Epithelial cell of prostate (primary cell): ENCODE measurements around the gene SYNE1.
"Not testable (repeated sequence)": the region's sequence is repeated elsewhere in the genome, so short reads cannot be mapped to it uniquely, and the experiment has no call there.

Source experiments
- DNase-seq: peaks from one replicate; pipeline ENCODE4 v3.0.0-alpha.2; 2011; ENCODE audit warnings: low read depth, low spot score
- H3K27ac ChIP-seq: fragments of 450-650 bp; 2 replicates; pipeline ENCODE4 v1.5.1; 2017; ENCODE audit warnings: mild to moderate bottlenecking

Gene SYNE1

GRCh38 chr6:152441902-152442301, 195.3 kb downstream of the SYNE1 start:
- DNase-seq = no peak
- H3K27ac ChIP-seq = no peak overlapping the region

GRCh38 chr6:152435816-152436215, 201.3 kb downstream of the SYNE1 start:
- DNase-seq = no peak
- H3K27ac ChIP-seq = no peak overlapping the region

- DNase-seq = no peak
- H3K27ac ChIP-seq = no peak overlapping the region
Measured at GRCh38 chr6:152432758-152433157, 204.4 kb downstream of the SYNE1 start.

GRCh38 chr6:152428126-152428525, 209.0 kb downstream of the SYNE1 start:
- H3K27ac ChIP-seq = no peak overlapping the region
- DNase-seq = no peak

GRCh38 chr6:152426276-152426675, 210.9 kb downstream of the SYNE1 start:
- no peak overlapping the region for H3K27ac ChIP-seq
- no peak for DNase-seq

GRCh38 chr6:152423216-152424103, 213.7 kb downstream of the SYNE1 start:
- DNase-seq = no peak

GRCh38 chr6:152421496-152421895, 215.7 kb downstream of the SYNE1 start:
- H3K27ac ChIP-seq = not testable (repeated sequence)

More at GRCh38 chr6:152423216-152424103, 213.7 kb downstream of the SYNE1 start:
- H3K27ac ChIP-seq = no peak overlapping the region

GRCh38 chr6:152420696-152421095, 216.5 kb downstream of the SYNE1 start:
- no peak overlapping the region for H3K27ac ChIP-seq
- no peak for DNase-seq

More at GRCh38 chr6:152421496-152421895, 215.7 kb downstream of the SYNE1 start:
- DNase-seq = not testable (repeated sequence)

GRCh38 chr6:152418551-152418950, 218.6 kb downstream of the SYNE1 start:
- no peak for DNase-seq
- no peak overlapping the region for H3K27ac ChIP-seq

- no peak overlapping the region for H3K27ac ChIP-seq
- DNase-seq = no peak
Measured at GRCh38 chr6:152416652-152417051, 220.5 kb downstream of the SYNE1 start.

- H3K27ac ChIP-seq = no peak overlapping the region
- DNase-seq = peak; percentile 70
Measured at GRCh38 chr6:152404936-152405595, 232.1 kb downstream of the SYNE1 start.

- DNase-seq = no peak
- H3K27ac ChIP-seq = no peak overlapping the region
Measured at GRCh38 chr6:152404086-152404857, 232.9 kb downstream of the SYNE1 start.

GRCh38 chr6:152402791-152403190, 234.4 kb downstream of the SYNE1 start:
- peak overlapping the region; percentile 55 for H3K27ac ChIP-seq
- DNase-seq = no peak

GRCh38 chr6:152401978-152402377, 235.2 kb downstream of the SYNE1 start:
- peak overlapping the region; percentile 55 for H3K27ac ChIP-seq
- peak; percentile 57 for DNase-seq

GRCh38 chr6:152399399-152399798, 237.8 kb downstream of the SYNE1 start:
- no peak overlapping the region for H3K27ac ChIP-seq
- no peak for DNase-seq

- H3K27ac ChIP-seq = no peak overlapping the region
Measured at GRCh38 chr6:152398993-152399392, 238.2 kb downstream of the SYNE1 start.

GRCh38 chr6:152398316-152398715, 238.8 kb downstream of the SYNE1 start:
- H3K27ac ChIP-seq = no peak overlapping the region
- DNase-seq = no peak

More at GRCh38 chr6:152398993-152399392, 238.2 kb downstream of the SYNE1 start:
- no peak for DNase-seq

GRCh38 chr6:152394303-152394702, 242.9 kb downstream of the SYNE1 start:
- no peak for DNase-seq
- H3K27ac ChIP-seq = no peak overlapping the region

- no peak overlapping the region for H3K27ac ChIP-seq
- no peak for DNase-seq
Measured at GRCh38 chr6:152391179-152391880, 245.8 kb downstream of the SYNE1 start.

- no peak overlapping the region for H3K27ac ChIP-seq
- DNase-seq = no peak
Measured at GRCh38 chr6:152387091-152387490, 250.1 kb downstream of the SYNE1 start.
